ENCODE data around the gene PNMA6E.
"Not testable (repeated sequence)": the region's sequence is repeated elsewhere in the genome, so short reads cannot be mapped to it uniquely, and the experiment has no call there.

The PNMA6E gene

DNA sequence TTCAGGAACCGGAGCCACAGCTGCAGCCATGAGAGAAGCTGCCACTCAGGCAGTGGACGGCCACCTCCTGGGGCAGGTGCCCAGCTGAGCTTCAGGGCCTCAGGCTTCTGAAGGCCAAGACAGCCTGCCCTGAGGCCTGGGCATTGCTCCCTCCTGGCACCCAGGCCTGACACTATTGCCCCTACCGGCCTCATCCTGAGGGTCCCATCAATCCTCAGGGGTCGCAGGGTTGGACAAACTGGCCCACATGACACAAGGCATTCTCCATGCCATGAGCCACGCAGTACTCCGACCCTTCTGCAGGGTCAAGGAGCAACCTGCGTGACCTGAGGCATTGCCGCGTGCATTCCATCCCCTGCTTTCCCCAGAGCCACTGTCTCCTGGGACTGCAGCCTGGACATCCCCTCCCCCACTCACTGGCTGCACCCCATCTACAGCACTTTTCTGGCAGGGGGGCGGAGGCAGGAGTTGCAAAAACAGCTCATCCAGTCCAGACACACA is 7.1 kb upstream of the PNMA6E start:
- no peak for DNase-seq (ENCODE audit: low read depth)

DNA sequence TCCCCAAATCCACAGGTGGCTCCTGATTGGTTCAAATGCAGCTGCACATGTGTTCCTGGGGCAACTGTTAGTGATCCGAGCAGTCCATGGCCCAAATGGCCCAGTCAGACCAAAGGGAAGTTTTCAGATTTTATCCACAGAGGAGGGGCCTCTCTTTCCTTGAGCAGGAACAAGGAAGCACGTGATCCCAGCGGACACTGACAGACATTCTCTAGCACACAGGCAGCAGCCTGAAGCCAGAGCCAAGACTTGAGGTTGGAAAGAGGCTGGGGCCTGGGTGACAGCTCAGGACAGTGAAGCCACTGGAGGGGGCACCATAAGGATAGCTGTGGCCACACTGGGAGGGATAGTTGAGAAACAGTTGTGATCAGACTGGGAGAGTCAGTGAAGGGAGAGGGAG is 6.6 kb upstream of the PNMA6E start:
- no peak for DNase-seq (ENCODE audit: low read depth)

DNA sequence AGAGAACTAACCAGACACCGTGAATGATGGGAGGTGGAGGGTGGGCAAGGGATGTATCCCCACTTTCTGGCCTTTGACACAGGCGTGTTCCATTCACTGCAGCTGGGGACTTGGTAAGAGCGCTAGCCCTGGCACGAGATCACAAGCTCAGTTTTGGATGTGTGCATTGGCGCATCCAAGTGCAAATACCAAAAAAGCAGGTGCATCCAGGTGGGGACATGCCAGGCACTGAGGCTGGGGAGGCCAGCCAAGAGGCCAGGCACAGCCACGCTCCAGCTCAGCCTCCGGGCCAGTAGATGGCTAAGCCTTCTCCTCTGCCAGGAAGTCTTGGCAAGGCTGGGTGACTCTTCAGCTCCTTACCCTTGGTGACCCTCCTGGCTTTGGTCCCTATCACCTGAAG is 5.8 kb upstream of the PNMA6E start:
- no peak for DNase-seq (ENCODE audit: low read depth)

- no peak for DNase-seq (ENCODE audit: low read depth)
Observed at GRCh38 chrX:153406011-153406410, 4.9 kb upstream of the PNMA6E start.

DNA sequence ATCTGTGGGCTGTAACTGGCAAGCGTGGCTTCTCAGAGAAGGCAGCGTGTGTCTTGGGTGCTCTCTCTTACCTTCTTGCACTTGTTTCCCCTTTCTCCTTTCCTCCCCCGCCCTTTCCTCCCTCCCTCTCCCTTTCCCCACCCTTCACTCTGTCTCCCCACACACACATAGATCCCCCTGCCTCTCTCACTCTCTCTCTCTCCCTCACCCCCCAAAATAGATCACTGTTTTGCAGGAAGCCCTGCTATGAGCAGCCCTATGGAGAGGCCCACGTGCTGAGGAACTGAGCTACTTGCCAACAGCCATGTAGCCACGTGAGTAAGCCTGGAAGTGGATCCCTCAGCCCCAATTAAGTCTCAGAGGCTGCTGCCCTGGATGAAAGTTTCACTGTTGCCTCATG is 4.3 kb upstream of the PNMA6E start:
- no peak for DNase-seq (ENCODE audit: low read depth)

GRCh38 chrX:153404333-153404732 is 3.2 kb upstream of the PNMA6E start:
- DNase-seq (ENCODE audit: low read depth): not testable (repeated sequence)

DNA sequence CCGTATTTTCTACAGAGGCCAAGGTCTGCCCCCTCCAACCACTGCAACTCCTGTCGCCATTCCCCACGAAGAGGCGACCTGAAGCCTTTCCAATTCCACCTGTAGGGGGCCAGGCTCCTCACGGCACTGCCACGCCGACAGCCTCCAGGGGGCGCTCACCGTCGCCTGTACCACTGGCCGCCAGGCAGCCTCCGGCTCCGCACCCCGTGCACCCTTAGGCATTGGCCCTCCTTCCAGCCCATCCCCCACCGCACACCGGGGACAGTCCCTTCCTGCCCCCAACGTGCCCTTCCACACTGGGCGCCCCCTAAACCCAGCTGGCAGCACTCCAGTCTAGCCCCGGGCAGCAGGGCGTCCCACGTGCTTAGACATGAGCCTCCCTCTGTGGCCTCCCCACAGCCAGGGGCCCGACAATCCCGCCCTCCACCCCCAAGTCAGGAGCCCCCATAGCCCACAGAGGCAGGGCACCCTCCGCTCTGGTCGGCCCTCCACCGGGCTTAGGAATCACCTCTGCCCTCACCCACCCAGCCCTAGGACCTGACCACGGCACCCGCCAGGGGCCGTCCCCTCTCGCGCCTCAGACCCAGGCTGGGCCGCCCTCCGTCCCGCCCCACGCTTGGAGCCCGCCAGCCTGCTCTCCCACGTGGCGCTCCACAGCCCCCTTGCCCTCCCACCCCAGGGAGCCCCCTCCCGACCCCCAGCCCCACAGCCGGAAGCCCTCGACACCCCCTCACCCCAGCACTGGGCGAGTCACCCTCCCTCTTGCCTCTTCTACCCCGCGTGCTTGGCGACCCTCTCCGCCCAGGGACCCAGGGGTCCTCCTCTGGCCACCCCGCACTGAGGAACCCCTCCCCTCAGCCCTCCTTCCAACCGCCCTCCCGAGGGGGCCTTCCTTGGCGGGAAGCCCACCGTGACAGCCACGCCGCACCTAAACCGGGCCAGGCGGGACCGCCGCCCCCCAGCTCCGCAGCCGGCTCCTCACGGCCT is 711 bp downstream of the PNMA6E start:
- no peak for DNase-seq (ENCODE audit: low read depth)

- DNase-seq (ENCODE audit: low read depth): no peak
Observed at GRCh38 chrX:153398275-153398960, 2.7 kb downstream of the PNMA6E start.

DNA sequence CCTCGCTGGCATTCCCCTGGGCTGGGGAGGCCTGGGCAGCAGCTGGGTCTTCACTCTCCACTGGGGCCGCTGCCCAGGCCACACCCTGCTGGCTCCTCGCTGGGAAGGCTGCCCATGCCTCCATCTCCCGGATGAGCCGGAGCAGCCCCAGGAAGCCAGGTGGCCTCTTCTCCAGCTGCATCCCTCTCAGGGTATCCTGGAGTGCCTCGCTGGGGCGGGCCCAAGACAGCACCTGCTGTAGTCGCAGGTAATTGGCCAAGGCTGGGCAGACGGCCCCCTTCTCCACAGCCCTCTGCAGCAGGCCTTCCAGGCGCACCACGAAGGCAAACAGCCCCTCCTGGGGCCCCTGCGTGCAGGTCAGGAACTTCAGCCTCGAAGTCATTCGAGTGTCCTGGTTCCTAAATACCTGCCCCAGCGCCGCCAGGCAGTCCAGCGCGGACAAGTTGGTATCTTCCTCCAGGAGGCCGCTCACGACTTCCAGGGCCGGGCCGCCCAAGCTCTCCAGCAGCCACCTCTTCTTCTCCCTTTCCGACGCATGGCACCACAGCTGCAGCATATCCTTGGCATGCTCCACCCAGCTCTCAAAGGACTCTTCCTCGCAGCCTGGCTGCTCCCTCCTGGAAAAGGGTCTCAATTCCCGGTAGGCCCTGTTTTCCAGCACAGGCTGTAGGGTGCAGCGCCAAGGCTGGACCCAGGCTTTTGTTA is 3.7 kb downstream of the PNMA6E start:
- no peak for DNase-seq (ENCODE audit: low read depth)

DNA sequence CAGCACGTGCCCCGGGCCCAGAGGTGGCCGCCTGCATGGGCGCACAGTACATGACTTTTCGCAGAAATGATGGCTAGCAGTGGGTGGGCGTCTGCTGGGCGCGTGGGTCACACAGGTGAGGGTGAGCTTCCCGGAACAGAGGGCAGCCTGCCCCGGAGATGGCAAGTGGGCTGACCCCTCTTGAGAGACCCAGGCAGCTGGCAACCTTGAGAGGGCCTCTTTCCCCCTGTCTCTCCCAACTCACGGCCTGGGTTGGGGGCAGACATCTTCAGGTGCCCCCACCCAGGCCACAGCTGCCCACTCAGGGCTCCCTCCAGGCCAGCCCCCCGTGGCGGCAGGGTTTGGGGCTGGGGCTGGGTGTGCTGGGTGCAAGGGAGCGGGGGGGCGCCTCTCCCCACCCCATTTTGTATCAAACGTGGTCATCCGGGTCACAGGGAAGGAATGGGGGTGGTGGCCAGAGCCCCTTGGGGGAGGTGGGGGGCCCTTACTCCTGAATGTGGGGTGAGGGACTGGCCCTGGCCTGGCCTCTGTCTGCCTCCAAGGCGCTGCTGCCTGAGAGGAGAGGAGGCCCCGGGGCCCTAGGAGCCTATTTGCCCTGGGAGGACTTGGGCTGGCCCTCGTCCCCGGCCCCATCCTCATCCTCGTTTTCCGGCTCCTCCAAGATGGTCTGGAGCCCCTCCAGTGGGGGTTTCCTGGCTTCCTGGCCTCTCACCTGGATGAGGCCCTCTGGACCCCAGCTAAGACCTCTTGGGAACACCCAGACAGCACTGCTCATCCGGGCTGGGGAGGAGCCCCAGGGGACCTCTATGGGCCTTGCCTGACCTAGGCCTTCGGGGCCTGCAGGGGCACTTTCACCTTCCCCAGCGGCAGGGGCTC is 4.6 kb downstream of the PNMA6E start:
- DNase-seq (ENCODE audit: low read depth): no peak

DNA sequence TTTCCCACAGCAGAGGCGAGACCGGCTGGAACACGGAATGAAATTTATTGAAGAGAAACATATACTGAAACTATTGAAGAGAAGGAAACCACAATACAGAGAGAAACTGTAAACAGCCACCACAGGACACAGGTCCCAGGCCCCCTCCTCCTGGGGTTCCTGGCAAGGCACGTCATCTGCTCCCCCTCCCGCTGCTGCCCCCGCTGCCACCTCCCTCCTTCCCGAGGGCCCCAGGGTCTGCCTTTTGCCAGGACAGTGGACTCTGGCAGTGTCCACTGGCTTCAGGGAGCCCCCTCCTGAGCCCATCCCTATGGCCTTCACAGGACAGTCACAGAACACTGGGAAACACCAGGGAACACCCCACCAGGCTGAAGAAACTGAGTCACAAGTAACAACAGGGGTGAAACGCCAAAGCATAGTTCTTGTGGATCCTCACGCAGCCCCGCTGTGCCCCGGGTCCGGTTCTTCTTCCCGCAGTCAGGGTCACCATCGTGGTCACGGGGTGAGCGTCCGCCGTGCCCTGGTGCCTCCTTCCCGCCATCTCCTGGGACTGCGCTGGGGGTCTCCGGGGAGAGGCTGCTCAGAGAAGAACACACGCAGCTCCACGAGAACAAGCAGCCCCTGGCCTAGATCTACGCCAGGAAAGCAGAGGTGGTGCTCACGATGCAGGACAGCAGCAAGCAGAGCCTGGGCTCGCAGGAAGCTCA is 5.4 kb downstream of the PNMA6E start:
- DNase-seq (ENCODE audit: low read depth): no peak

DNA sequence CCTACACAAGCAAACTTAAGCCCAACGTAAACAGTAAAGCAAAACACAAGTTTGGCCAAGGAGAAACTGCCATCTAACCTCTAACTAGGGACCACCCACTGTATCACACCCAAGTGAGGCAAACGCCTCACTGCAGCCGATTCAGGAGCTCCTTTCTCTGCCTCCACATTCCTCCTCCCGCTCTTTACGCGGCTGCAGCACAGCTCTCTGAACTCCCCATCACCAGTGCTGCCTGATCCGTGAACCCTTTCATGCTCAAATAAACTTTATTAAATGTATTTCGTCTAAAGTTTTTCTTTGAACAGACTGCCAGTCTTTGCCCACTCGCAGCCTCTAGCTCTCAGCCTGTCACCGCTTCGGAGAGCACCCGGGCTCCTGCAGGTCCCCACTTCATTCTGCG is 6.5 kb downstream of the PNMA6E start:
- DNase-seq (ENCODE audit: low read depth): no peak

DNA sequence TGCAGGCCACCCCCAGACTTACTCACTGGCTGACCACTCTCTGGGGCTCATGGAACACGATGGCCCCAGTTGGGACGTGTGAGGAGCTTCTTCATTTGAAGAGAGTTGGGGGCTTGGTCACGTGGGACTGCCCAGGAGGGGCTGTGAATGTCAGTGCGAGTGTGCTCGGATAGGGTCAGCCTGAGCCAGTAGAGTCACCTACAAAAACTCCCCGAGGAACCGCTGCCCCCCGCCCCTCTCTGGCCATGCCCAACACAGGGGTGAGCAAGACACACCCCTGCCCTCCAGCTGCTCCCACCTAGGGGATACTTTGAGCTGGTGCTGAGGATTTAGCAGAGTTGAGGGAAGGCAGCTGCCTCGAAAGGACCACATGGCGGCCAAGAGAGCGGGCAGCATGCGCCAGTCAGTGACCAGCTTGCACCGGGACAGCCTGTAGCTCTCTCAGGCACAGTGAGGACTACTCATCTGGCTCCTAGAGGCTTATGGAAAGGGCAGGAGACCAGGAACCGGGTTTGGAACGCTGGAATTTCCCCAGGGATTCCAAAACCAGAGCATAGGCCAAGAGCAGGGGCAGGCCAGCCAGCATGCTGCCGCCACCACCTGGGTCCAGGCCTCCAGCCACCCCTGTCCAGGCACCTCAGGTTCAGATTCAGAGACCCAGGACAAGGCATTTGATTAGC is 8.4 kb downstream of the PNMA6E start:
- DNase-seq (ENCODE audit: low read depth): no peak

DNA sequence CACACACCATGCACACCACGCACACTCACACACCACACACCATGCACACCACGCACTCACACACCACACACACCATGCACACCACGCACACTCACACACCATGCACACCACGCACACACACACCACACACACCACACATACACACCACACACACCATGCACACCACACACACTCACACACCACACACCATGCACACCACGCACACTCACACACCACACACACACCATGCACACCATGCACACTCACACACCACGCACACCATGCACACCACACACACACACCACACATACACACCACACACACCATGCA is 11.7 kb downstream of the PNMA6E start:
- DNase-seq (ENCODE audit: low read depth): not testable (repeated sequence)

- DNase-seq (ENCODE audit: low read depth): no peak
Observed at GRCh38 chrX:153388722-153389459, 12.3 kb downstream of the PNMA6E start.

GRCh38 chrX:153387987-153388721 is 13.0 kb downstream of the PNMA6E start:
- DNase-seq (ENCODE audit: low read depth): no peak

GRCh38 chrX:153387345-153387744 is 13.8 kb downstream of the PNMA6E start:
- DNase-seq (ENCODE audit: low read depth): no peak

DNA sequence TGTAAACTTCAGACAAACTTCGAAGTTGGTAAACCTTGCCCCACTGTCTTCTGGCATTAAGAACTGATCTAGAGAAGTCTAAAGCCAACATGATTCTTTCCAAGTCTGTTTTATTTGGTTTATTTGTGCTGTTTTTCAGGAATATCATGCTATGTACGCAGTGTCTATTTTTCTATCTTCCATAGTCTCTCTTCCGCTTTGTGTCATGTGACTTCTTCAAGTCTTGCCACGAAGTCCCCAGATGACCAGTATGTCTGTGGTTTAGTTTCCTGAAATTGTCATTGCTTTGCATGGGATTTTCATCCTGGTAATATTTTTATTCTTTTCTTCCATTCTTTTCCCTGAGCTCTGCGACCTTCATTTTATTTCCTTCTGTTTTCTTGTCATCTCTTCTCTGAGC is 15.1 kb downstream of the PNMA6E start:
- no peak for DNase-seq (ENCODE audit: low read depth)

DNA sequence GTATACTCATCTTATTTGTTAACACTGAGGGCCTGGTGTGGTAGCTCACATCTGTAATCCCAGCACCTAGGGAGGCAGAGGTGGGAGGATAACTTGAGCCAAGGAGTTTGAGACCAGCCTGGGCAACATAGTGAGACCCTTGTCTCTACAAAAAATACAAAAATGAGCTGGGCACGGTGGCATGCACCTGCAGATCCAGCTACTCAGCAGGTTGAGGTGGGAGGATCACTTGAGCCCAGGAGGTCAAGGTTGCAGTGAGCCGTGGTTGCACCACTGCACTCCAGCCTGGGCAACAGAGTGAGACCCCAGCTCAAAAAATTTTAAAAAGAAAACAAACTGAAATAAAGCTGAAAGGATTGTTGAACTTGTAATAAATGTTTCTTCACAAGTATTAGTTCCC is 16.2 kb downstream of the PNMA6E start:
- not testable (repeated sequence) for DNase-seq (ENCODE audit: low read depth)

All from stromal cell of bone marrow (primary cell).